Suprapubic skin (tissue), 4 donors: Measurements from ENCODE around the gene S100A10. TPM values are rescaled to one million over a fixed set of nuclear protein-coding genes. Genes with fewer than 3 reads are reported as not detected.

Experiments
- DNase-seq, 2 donors: peaks; one replicate each; pipeline ENCODE4 v3.0.0-alpha.2; 2019; ENCODE audit warnings: low spot score in 2 of 2
- H3K27ac ChIP-seq: fragments of 200-600 bp; sonication (generic); one replicate; pipeline ENCODE4 v1.5.1; 2019
- H3K27me3 ChIP-seq: fragments of 200-600 bp; sonication (generic); one replicate; pipeline ENCODE4 v1.5.1; 2019
- H3K36me3 ChIP-seq: fragments of 200-600 bp; sonication (generic); one replicate; pipeline ENCODE4 v1.5.1; 2019
- H3K4me1 ChIP-seq: fragments of 200-600 bp; sonication (generic); one replicate; pipeline ENCODE4 v1.5.1; 2019
- H3K4me3 ChIP-seq: fragments of 200-600 bp; sonication (generic); one replicate; pipeline ENCODE4 v1.5.1; 2019; ENCODE audit warnings: mild to moderate bottlenecking
- H3K9me3 ChIP-seq: fragments of 200-600 bp; sonication (generic); one replicate; pipeline ENCODE4 v1.5.1; 2019
- EP300 ChIP-seq: sonication (generic); formaldehyde crosslinking; IDR thresholded peaks from one replicate; pipeline ENCODE4 v1.6.1; 2017; ENCODE audit warnings: antibody characterized with exemption
- POLR2A ChIP-seq, 2 donors: fragments of 450-650 bp; IDR thresholded peaks; one replicate each; pipeline ENCODE4 v1.6.1; 2017; ENCODE audit warnings: antibody characterized with exemption in 2 of 2, mild to moderate bottlenecking in 2 of 2, moderate library complexity in 2 of 2
- POLR2AphosphoS5 ChIP-seq, 3 donors: sonication (generic); formaldehyde crosslinking; IDR thresholded peaks; one replicate each; pipeline ENCODE4 v1.6.1; 2017; ENCODE audit warnings: antibody characterized with exemption in 3 of 3
- WGBS: methylation state at CpG from one replicate; pipeline ENCODE4 v1.1.5; 2018; 5-methylcytosine and 5-hydroxymethylcytosine counted together
- total RNA-seq, 4 donors: library from RNA; depleted of rRNA; stranded (reverse); fragments of >200 nt; gene quantifications; one replicate each; pipeline ENCODE4 v1.1.0, GENCODE V29; 2016
- TF ChIP-seq, protein P1 (sequence below), 2 donors: fragments of 200-600 bp in 1 of 2; fragments of 450-650 bp in 1 of 2; sonication (generic) in 1 of 2; IDR thresholded peaks; one replicate each; pipeline ENCODE4 v1.5.1; 2016 to 2019; ENCODE audit warnings: antibody characterized with exemption in 2 of 2, mild to moderate bottlenecking in 1 of 2, moderate library complexity in 1 of 2

The S100A10 gene
- total RNA-seq, 4 donors from 2014 or later = 109 to 247 (median 171) TPM

DNA sequence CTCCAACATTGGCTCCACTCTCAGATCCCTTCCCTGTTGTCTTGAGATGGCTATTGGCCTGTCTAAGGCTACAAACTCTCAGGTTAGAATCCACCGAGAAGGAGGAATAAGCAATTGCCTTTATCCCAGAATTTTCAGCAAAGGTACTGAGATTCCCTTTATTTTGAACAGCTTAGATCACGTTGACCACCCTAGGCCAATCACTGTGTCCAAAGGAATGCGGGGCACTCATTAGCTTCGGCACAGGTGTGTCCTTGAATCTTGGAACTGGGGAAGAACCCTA lies 36.2 kb upstream of the S100A10 start:
- H3K27ac ChIP-seq = no peak overlapping the region
- TF ChIP-seq, protein P1, sequence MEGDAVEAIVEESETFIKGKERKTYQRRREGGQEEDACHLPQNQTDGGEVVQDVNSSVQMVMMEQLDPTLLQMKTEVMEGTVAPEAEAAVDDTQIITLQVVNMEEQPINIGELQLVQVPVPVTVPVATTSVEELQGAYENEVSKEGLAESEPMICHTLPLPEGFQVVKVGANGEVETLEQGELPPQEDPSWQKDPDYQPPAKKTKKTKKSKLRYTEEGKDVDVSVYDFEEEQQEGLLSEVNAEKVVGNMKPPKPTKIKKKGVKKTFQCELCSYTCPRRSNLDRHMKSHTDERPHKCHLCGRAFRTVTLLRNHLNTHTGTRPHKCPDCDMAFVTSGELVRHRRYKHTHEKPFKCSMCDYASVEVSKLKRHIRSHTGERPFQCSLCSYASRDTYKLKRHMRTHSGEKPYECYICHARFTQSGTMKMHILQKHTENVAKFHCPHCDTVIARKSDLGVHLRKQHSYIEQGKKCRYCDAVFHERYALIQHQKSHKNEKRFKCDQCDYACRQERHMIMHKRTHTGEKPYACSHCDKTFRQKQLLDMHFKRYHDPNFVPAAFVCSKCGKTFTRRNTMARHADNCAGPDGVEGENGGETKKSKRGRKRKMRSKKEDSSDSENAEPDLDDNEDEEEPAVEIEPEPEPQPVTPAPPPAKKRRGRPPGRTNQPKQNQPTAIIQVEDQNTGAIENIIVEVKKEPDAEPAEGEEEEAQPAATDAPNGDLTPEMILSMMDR (IDR thresholded peaks at IDR 0.05) = no peak
- TF ChIP-seq EP300 = no peak
- TF ChIP-seq POLR2A (IDR thresholded peaks at IDR 0.05) = no peak
- no peak for TF ChIP-seq POLR2AphosphoS5 (IDR thresholded peaks at IDR 0.05)
- no peak for DNase-seq
- no peaks in the 10 kb centered on the region for H3K27me3 ChIP-seq
- H3K4me1 ChIP-seq = peaks cover 28% of the 10 kb centered on the region
- H3K4me3 ChIP-seq = no peak overlapping the region
- 89% methylated on average over 4 of the region's 4 CpGs for WGBS
- no peaks in the 10 kb centered on the region for H3K9me3 ChIP-seq
- H3K36me3 ChIP-seq = peaks cover 36% of the 10 kb centered on the region

DNA sequence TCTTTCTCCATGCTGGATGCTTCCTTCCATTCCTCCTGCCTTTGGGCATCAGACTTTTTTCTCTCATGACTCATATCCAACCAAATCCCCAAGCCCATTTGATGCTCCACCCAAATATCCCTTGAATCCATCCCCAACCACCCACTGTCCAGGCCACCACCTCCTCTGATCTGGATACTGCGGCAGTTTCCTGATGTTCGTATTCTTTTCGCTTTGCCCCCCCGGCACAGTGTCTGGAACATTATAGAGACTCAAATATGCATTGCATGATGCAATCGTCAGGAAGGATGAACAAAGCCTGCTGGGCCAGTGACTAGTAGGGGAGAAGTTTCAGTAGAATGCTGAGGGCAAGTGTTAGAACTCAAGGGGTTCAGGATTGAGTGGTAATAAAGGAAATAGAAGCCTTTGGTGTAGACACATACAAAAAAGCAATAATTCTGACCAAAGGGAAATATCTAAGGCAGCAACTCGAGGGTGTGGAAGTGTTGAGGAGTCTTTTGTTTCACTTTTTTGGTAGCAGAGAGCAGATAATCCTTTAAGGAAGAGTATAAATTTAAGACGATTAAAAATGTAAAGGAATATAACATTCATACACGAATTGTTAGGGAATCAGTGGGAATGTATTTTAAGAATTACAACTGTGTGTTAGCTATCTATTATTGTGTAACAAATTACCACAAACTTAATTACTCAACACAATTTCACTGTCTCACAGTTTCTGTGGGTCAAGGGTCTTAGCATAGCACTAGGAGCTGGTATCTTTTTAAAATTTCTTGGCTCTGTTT lies 35.7 kb upstream of the S100A10 start:
- Histone ChIP-seq H3K27ac (no peak overlapping the region), H3K4me1 (peaks cover 28% of the 10 kb centered on the region), H3K27me3 (no peaks in the 10 kb centered on the region), H3K36me3 (peaks cover 36% of the 10 kb centered on the region), H3K4me3 (no peak overlapping the region), H3K9me3 (no peaks in the 10 kb centered on the region)
- 80% methylated on average over 8 of the region's 8 CpGs for WGBS
- TF ChIP-seq POLR2A (IDR thresholded peaks at IDR 0.05) = no peak
- no peak for TF ChIP-seq POLR2AphosphoS5 (IDR thresholded peaks at IDR 0.05)
- no peak for TF ChIP-seq EP300
- TF ChIP-seq, protein P1 (IDR thresholded peaks at IDR 0.05) = no peak
- no peak for DNase-seq

DNA sequence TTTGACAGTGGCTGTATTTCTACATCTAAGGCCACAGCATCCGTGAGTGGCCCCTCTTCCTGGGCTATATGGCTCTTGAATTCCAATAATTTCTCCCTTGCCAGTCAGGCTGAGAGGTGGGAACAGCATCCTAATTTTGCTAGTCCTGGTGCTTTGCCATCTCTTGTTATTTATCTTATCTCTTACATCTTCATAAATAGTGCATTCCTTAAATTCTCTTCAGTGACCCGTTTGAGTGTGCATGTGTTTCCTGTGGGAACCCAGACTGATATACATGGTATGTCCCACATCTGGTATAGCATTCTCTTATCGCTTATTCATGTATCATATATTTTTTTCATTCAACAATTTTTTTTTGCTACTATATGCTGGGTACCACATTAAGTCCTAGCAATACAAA lies 33.2 kb upstream of the S100A10 start:
- TF ChIP-seq POLR2AphosphoS5 (IDR thresholded peaks at IDR 0.05) = no peak
- TF ChIP-seq POLR2A (IDR thresholded peaks at IDR 0.05) = no peak
- TF ChIP-seq, protein P1 (IDR thresholded peaks at IDR 0.05) = no peak
- no peak for TF ChIP-seq EP300
- Histone ChIP-seq H3K4me1 (peaks cover 16% of the 10 kb centered on the region), H3K27ac (no peak overlapping the region), H3K9me3 (no peaks in the 10 kb centered on the region), H3K4me3 (no peak overlapping the region), H3K27me3 (no peaks in the 10 kb centered on the region), H3K36me3 (peaks cover 15% of the 10 kb centered on the region)
- DNase-seq = no peak
- WGBS = 48% methylated on average over 3 of the region's 3 CpGs

DNA sequence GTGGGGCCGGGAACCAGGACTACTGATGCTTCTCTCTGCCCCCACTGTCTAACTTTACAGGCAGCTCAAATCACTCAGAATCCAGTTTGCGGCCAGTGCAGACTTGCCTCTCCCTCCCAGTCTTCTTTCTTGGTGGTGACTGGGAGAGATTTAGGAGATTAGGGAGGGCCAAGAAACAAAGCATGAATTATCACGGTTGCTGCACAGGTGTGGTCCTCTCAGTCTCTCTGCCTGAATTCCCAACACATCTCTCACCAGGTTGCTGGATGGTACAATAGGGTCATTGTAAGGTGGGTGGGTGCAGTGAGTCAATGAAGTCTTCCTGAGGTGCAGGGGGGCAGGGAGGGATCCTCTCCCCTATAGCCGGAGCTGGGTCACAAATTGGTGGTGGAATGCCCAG lies 30.6 kb upstream of the S100A10 start:
- 38% methylated on average over 4 of the region's 4 CpGs for WGBS
- no peak overlapping the region for H3K4me3 ChIP-seq
- peaks cover 16% of the 10 kb centered on the region for H3K4me1 ChIP-seq
- TF ChIP-seq, protein P1 (IDR thresholded peaks at IDR 0.05) = no peak
- TF ChIP-seq POLR2AphosphoS5 (IDR thresholded peaks at IDR 0.05) = no peak
- TF ChIP-seq POLR2A (IDR thresholded peaks at IDR 0.05) = no peak
- TF ChIP-seq EP300 = no peak
- no peaks in the 10 kb centered on the region for H3K27me3 ChIP-seq
- no peaks in the 10 kb centered on the region for H3K9me3 ChIP-seq
- H3K36me3 ChIP-seq = no peaks in the 10 kb centered on the region
- peak overlapping the region; percentile 59 for H3K27ac ChIP-seq
- no peak for DNase-seq

DNA sequence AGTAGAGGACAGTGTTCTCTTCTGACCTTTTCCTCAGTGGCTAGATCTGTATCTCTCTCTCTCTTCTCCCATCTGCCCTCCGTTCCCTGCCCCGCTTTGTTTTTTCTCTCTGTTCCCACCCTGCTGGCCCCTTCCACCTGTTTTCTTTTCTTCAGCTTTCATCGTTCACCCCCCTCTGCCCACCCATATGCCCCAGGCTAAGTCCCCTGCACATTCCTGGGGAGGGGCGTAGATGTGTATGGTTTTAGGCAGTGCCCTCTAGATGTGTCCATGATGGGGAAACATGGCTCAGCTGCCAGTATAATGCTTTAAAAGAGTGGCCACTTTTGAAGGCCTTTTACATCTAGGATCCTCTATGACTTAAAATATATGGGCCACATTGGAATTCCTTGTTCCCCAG lies 29.6 kb upstream of the S100A10 start:
- peaks cover 16% of the 10 kb centered on the region for H3K4me1 ChIP-seq
- peak overlapping the region; percentile 49 for H3K27ac ChIP-seq
- DNase-seq = no peak
- H3K36me3 ChIP-seq = no peaks in the 10 kb centered on the region
- no peak overlapping the region for H3K4me3 ChIP-seq
- 85% methylated on average over 4 of the region's 4 CpGs for WGBS
- TF ChIP-seq POLR2AphosphoS5 (IDR thresholded peaks at IDR 0.05) (no peak), POLR2A (IDR thresholded peaks at IDR 0.05) (no peak), EP300 (no peak)
- TF ChIP-seq, protein P1 (IDR thresholded peaks at IDR 0.05) = no peak
- H3K9me3 ChIP-seq = no peaks in the 10 kb centered on the region
- H3K27me3 ChIP-seq = no peaks in the 10 kb centered on the region
